Suprapubic skin (tissue), 4 donors: ENCODE measurements around the gene BCAN.

Experiments used
- EP300 ChIP-seq: sonication (generic); formaldehyde crosslinking; IDR thresholded peaks from one replicate; pipeline ENCODE4 v1.6.1; 2017; ENCODE audit warnings: antibody characterized with exemption
- POLR2A ChIP-seq, 2 donors: fragments of 450-650 bp; IDR thresholded peaks; one replicate each; pipeline ENCODE4 v1.6.1; 2017; ENCODE audit warnings: antibody characterized with exemption in 2 of 2, mild to moderate bottlenecking in 2 of 2, moderate library complexity in 2 of 2
- POLR2AphosphoS5 ChIP-seq, 3 donors: sonication (generic); formaldehyde crosslinking; IDR thresholded peaks; one replicate each; pipeline ENCODE4 v1.6.1; 2017; ENCODE audit warnings: antibody characterized with exemption in 3 of 3
- TF ChIP-seq, protein P1 (sequence below), 2 donors: fragments of 200-600 bp in 1 of 2; fragments of 450-650 bp in 1 of 2; sonication (generic) in 1 of 2; IDR thresholded peaks; one replicate each; pipeline ENCODE4 v1.5.1; 2016 to 2019; ENCODE audit warnings: antibody characterized with exemption in 2 of 2, mild to moderate bottlenecking in 1 of 2, moderate library complexity in 1 of 2

DNA sequence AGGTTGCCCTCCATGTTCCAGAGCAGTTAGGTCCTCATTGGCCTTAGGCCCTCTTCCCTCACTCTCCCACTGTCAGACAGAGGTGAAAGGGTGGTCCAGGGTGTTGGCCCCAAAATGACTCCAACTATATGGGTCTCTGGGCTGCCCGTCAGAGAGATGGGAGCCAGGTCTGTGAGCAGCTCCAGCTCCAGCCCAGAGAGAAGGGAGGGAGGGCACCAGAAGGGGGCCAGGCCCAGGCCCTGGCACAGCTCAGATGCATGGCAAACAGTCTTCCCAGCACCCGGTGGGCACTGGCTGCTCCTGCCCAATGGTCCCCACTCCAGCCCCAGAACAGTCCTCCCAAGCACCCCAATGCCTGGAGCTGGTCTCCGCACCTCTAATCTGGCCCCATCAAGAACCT is 2.2 kb downstream of the BCAN start:
- TF ChIP-seq, protein P1, sequence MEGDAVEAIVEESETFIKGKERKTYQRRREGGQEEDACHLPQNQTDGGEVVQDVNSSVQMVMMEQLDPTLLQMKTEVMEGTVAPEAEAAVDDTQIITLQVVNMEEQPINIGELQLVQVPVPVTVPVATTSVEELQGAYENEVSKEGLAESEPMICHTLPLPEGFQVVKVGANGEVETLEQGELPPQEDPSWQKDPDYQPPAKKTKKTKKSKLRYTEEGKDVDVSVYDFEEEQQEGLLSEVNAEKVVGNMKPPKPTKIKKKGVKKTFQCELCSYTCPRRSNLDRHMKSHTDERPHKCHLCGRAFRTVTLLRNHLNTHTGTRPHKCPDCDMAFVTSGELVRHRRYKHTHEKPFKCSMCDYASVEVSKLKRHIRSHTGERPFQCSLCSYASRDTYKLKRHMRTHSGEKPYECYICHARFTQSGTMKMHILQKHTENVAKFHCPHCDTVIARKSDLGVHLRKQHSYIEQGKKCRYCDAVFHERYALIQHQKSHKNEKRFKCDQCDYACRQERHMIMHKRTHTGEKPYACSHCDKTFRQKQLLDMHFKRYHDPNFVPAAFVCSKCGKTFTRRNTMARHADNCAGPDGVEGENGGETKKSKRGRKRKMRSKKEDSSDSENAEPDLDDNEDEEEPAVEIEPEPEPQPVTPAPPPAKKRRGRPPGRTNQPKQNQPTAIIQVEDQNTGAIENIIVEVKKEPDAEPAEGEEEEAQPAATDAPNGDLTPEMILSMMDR (IDR thresholded peaks at IDR 0.05), result no peak
- no peak for TF ChIP-seq POLR2A (IDR thresholded peaks at IDR 0.05)
- TF ChIP-seq POLR2AphosphoS5 (IDR thresholded peaks at IDR 0.05), result no peak
- TF ChIP-seq EP300, result no peak
